ENCODE measurements around the gene FBXW4. TPM values are rescaled to one million over a fixed set of nuclear protein-coding genes. Genes with fewer than 3 reads are reported as not detected.
A peak's percentile ranks its signal among the peaks of the same experiment; 100 is the strongest.

The FBXW4 gene
- total and polyA plus RNA-seq, 10 of the 15 experiments (the other 5 are each of a cell fraction or from before 2014, with no cell fraction given) = 5.7 to 42.0 (median 27.5) TPM

GRCh38 chr10:101721806-101722205 is 26.8 kb upstream of the FBXW4 start:
- H3K27me3 ChIP-seq (replicated peaks in 1 of 2; ENCODE audit: control insufficient read depth in 2 of 2, insufficient read depth in 2 of 2, low read length in 1 of 2) = no peaks in the 10 kb centered on the region
- no peak for ATAC-seq
- intact Hi-C loops (cut with micrococcal nuclease; ENCODE audit: unreplicated experiment) (no loop called here), in situ Hi-C loops (cut with MboI) (no loop called here)
- no peaks in the 10 kb centered on the region for H3K9me3 ChIP-seq (replicated peaks; ENCODE audit: control insufficient read depth, insufficient read depth, low read length)
- H2AFZ ChIP-seq (ENCODE audit: control insufficient read depth, low read depth, low read length) = peak overlapping the region; percentile 3; the same call in 1 of the 2 replicates
- 71% methylated on average over 2 of the region's 2 CpGs for WGBS (ENCODE audit: insufficient coverage, insufficient replicate concordance, low lambda C conversion rate, missing lambda C conversion rate)
- CTCF ChIA-PET = interaction anchor here (1.0 to 5.0 kb wide), 5 partner anchors 32 to 122 kb away, joined by 3 to 16 read pairs (median 6); no protein-coding TSS in a partner anchor
- H3K4me3 ChIP-seq = no peak overlapping the region
- H3K27ac ChIP-seq (ENCODE audit: control insufficient read depth, insufficient read depth) = no peak overlapping the region
- H3K36me3 ChIP-seq (ENCODE audit: control insufficient read depth in 2 of 2, insufficient read depth in 2 of 2, low read length in 1 of 2) = no peaks in the 10 kb centered on the region
- no peaks in the 10 kb centered on the region for H3K79me2 ChIP-seq (ENCODE audit: control insufficient read depth, insufficient read depth, low read length)
- no peaks in the 10 kb centered on the region for H4K20me1 ChIP-seq (ENCODE audit: control insufficient read depth, insufficient read depth)
- no peak overlapping the region for H3K9ac ChIP-seq (ENCODE audit: control insufficient read depth, insufficient read depth, low read length)
- BruUV-seq (replicated peaks) = no TSS peak
- SMC1A ChIA-PET (ENCODE audit: uncharacterized antibody, unreplicated experiment) = interaction anchor here (1.3 kb wide), 1 partner anchor 14 kb away, joined by 3 read pairs; no protein-coding TSS in a partner anchor
- no peak overlapping the region for H3K4me2 ChIP-seq (ENCODE audit: control insufficient read depth, insufficient read depth)
- FAIRE-seq = no peak
- POLR2A ChIA-PET = no interaction called here
- H3K4me1 ChIP-seq (ENCODE audit: control insufficient read depth, insufficient read depth, low read length) = peaks cover 12% of the 10 kb centered on the region
- RAD21 ChIA-PET (ENCODE audit: unreplicated experiment) = interaction anchor here (0.8 to 1.9 kb wide), 2 partner anchors 20 to 119 kb away, joined by 3 to 7 read pairs; no protein-coding TSS in a partner anchor
- no peak for DNase-seq (ENCODE audit: low read depth, low spot score)
- TF ChIP-seq ZNF622 (IDR thresholded peaks at IDR 0.05) = no peak

DNA sequence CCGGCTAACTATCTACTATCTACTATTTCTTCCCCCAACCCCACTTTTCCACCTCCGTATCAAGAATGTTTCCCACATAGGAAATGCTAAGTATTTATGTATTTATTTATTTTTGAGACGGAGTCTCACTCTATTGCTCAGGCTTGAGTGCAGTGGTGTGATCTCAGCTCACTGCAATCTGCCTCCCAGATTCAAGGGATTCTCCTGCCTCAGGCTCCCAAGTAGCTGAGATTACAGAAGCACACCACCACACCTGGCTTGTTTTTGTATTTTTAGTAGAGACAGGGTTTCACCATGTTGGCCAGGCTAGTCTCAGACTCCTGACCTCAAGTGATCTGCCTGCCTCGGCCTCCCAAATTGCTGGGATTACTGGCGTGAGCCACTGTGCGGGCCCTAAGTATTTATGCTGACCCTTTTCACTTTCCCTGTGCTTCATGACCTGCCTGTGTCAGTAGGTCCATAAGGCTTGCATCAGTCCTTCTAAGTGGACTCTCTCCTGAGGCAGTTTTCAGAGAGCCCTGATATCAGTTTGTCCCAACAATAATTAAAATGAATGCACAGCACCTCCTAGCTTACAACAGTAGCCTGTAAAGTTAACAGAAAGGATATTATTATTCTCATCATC is 25.7 kb upstream of the FBXW4 start:
- intact Hi-C loops (cut with micrococcal nuclease; ENCODE audit: unreplicated experiment) = no loop called here
- TF ChIP-seq BRCA1 (IDR thresholded peaks at IDR 0.05; ENCODE audit: low read depth, low read length) = no peak
- TF ChIP-seq SUZ12 (IDR thresholded peaks at IDR 0.05; ENCODE audit: unreplicated experiment) = no peak
- no peak for TF ChIP-seq SIX5 (IDR thresholded peaks at IDR 0.05; ENCODE audit: low read depth, low read length, severe bottlenecking)
- no peak for TF ChIP-seq CHD2 (IDR thresholded peaks at IDR 0.05; ENCODE audit: borderline replicate concordance, low read depth, low read length)
- no peak for TF ChIP-seq ZBTB40 (IDR thresholded peaks at IDR 0.05; ENCODE audit: borderline replicate concordance)
- TF ChIP-seq, protein P1, sequence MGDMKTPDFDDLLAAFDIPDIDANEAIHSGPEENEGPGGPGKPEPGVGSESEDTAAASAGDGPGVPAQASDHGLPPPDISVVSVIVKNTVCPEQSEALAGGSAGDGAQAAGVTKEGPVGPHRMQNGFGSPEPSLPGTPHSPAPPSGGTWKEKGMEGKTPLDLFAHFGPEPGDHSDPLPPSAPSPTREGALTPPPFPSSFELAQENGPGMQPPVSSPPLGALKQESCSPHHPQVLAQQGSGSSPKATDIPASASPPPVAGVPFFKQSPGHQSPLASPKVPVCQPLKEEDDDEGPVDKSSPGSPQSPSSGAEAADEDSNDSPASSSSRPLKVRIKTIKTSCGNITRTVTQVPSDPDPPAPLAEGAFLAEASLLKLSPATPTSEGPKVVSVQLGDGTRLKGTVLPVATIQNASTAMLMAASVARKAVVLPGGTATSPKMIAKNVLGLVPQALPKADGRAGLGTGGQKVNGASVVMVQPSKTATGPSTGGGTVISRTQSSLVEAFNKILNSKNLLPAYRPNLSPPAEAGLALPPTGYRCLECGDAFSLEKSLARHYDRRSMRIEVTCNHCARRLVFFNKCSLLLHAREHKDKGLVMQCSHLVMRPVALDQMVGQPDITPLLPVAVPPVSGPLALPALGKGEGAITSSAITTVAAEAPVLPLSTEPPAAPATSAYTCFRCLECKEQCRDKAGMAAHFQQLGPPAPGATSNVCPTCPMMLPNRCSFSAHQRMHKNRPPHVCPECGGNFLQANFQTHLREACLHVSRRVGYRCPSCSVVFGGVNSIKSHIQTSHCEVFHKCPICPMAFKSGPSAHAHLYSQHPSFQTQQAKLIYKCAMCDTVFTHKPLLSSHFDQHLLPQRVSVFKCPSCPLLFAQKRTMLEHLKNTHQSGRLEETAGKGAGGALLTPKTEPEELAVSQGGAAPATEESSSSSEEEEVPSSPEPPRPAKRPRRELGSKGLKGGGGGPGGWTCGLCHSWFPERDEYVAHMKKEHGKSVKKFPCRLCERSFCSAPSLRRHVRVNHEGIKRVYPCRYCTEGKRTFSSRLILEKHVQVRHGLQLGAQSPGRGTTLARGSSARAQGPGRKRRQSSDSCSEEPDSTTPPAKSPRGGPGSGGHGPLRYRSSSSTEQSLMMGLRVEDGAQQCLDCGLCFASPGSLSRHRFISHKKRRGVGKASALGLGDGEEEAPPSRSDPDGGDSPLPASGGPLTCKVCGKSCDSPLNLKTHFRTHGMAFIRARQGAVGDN (IDR thresholded peaks at IDR 0.05) = no peak

More for the DNA sequence above, 25.7 kb upstream of the FBXW4 start:
- Histone ChIP-seq H3K27me3 (replicated peaks in 1 of 2; ENCODE audit: control insufficient read depth in 2 of 2, insufficient read depth in 2 of 2, low read length in 1 of 2) (no peaks in the 10 kb centered on the region), H3K9me3 (replicated peaks; ENCODE audit: control insufficient read depth, insufficient read depth, low read length) (no peaks in the 10 kb centered on the region), H3K4me3 (no peak overlapping the region), H3K9ac (ENCODE audit: control insufficient read depth, insufficient read depth, low read length) (no peak overlapping the region), H2AFZ (ENCODE audit: control insufficient read depth, low read depth, low read length) (no peak overlapping the region), H3K36me3 (ENCODE audit: control insufficient read depth in 2 of 2, insufficient read depth in 2 of 2, low read length in 1 of 2) (no peaks in the 10 kb centered on the region), H3K27ac (ENCODE audit: control insufficient read depth, insufficient read depth) (no peak overlapping the region), H3K79me2 (ENCODE audit: control insufficient read depth, insufficient read depth, low read length) (no peaks in the 10 kb centered on the region), H4K20me1 (ENCODE audit: control insufficient read depth, insufficient read depth) (no peaks in the 10 kb centered on the region), H3K4me2 (ENCODE audit: control insufficient read depth, insufficient read depth) (no peak overlapping the region), H3K4me1 (ENCODE audit: control insufficient read depth, insufficient read depth, low read length) (peaks cover 12% of the 10 kb centered on the region)
- WGBS (ENCODE audit: insufficient coverage, insufficient replicate concordance, low lambda C conversion rate, missing lambda C conversion rate) = 71% methylated on average over 6 of the region's 6 CpGs
- RAD21 ChIA-PET (ENCODE audit: unreplicated experiment) = interaction anchor here (1.3 to 1.9 kb wide), 2 partner anchors 50 to 118 kb away, joined by 3 to 7 read pairs; no protein-coding TSS in a partner anchor
- SMC1A ChIA-PET (ENCODE audit: uncharacterized antibody, unreplicated experiment) = no interaction called here
- no TSS peak for BruUV-seq (replicated peaks)
- CTCF ChIA-PET = interaction anchor here (2.5 to 5.0 kb wide), 2 partner anchors 61 to 117 kb away, joined by 7 to 16 read pairs; no protein-coding TSS in a partner anchor
- DNase-seq (ENCODE audit: low read depth, low spot score) (no peak), FAIRE-seq (no peak), ATAC-seq (no peak)
- in situ Hi-C loops (cut with MboI) = no loop called here
- POLR2A ChIA-PET = no interaction called here

All from GM12878 (cell line).